SK-N-SH treated with all-trans-retinoic acid at 6 μM for 48 hours (cell line): ENCODE measurements around the gene ARHGEF10L.

Experiments
- CREB5 ChIP-seq: fragments of 250-450 bp; sonication (Bioruptor Pico); IDR thresholded peaks from 2 replicates; pipeline ENCODE4 v1.5.1; 2020; ENCODE audit warnings: low read depth, mild to moderate bottlenecking, moderate library complexity
- ZFP3 ChIP-seq: fragments of 250-450 bp; sonication (Bioruptor Pico); IDR thresholded peaks from 2 replicates; pipeline ENCODE4 v1.5.0; 2020; ENCODE audit warnings: mild to moderate bottlenecking, moderate library complexity

- TF ChIP-seq ZFP3 (CRISPR knock-in tag) (no peak), CREB5 (no peak)
Observed at GRCh38 chr1:17697458-17697857, 158.0 kb downstream of the ARHGEF10L start.
